Ishikawa (cell line): ENCODE data around the gene TIAM1.

Experiments used
- EP300 ChIP-seq: IDR thresholded peaks from 2 replicates; pipeline ENCODE4 v1.6.1; 2012; ENCODE audit warnings: borderline replicate concordance
- MAX ChIP-seq: IDR thresholded peaks from 2 replicates; pipeline ENCODE4 v1.6.1; 2012
- NFIC ChIP-seq: IDR thresholded peaks from 2 replicates; pipeline ENCODE4 v1.6.1; 2012
- TAF1 ChIP-seq: IDR thresholded peaks from 2 replicates; pipeline ENCODE4 v1.6.1; 2012; ENCODE audit warnings: low read depth, mild to moderate bottlenecking
- YY1 ChIP-seq: IDR thresholded peaks from 2 replicates; pipeline ENCODE4 v1.6.1; 2012; ENCODE audit warnings: low read depth
- TF ChIP-seq, protein P1 (sequence below): IDR thresholded peaks from 2 replicates; pipeline ENCODE4 v1.6.1; 2012; ENCODE audit warnings: low read depth, mild to moderate bottlenecking

- TF ChIP-seq YY1 = no peak
- TF ChIP-seq EP300 = 0 out of 2 replicates have a peak, but pooled peaks have one; percentile 34
- TF ChIP-seq TAF1 = no peak
- TF ChIP-seq, protein P1, sequence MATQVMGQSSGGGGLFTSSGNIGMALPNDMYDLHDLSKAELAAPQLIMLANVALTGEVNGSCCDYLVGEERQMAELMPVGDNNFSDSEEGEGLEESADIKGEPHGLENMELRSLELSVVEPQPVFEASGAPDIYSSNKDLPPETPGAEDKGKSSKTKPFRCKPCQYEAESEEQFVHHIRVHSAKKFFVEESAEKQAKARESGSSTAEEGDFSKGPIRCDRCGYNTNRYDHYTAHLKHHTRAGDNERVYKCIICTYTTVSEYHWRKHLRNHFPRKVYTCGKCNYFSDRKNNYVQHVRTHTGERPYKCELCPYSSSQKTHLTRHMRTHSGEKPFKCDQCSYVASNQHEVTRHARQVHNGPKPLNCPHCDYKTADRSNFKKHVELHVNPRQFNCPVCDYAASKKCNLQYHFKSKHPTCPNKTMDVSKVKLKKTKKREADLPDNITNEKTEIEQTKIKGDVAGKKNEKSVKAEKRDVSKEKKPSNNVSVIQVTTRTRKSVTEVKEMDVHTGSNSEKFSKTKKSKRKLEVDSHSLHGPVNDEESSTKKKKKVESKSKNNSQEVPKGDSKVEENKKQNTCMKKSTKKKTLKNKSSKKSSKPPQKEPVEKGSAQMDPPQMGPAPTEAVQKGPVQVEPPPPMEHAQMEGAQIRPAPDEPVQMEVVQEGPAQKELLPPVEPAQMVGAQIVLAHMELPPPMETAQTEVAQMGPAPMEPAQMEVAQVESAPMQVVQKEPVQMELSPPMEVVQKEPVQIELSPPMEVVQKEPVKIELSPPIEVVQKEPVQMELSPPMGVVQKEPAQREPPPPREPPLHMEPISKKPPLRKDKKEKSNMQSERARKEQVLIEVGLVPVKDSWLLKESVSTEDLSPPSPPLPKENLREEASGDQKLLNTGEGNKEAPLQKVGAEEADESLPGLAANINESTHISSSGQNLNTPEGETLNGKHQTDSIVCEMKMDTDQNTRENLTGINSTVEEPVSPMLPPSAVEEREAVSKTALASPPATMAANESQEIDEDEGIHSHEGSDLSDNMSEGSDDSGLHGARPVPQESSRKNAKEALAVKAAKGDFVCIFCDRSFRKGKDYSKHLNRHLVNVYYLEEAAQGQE = no peak
- TF ChIP-seq MAX = no peak
- TF ChIP-seq NFIC = no peak
Measured at GRCh38 chr21:31293986-31294385, 50.1 kb downstream of the TIAM1 start.
